PFSK-1 (cell line): ENCODE results near the gene SLC35F1.

Source experiments
- FOXP2 ChIP-seq: optimal IDR thresholded peaks from 2 replicates; pipeline ENCODE3; 2011; ENCODE audit warnings: borderline replicate concordance, control low read depth, inconsistent platforms; ENCODE audit not compliant: insufficient read depth; ENCODE audit errors: extremely low read length, extremely low read depth
- POLR2AphosphoS5 ChIP-seq: IDR thresholded peaks from 2 replicates; pipeline ENCODE4 v1.6.1; 2012; ENCODE audit warnings: low read depth, mild to moderate bottlenecking, control low read depth, low read length, moderate library complexity
- SIN3A ChIP-seq: IDR thresholded peaks from 2 replicates; pipeline ENCODE4 v1.6.1; 2012; ENCODE audit warnings: mild to moderate bottlenecking, low read length, moderate library complexity, borderline replicate concordance; ENCODE audit not compliant: insufficient read depth
- TAF1 ChIP-seq: IDR thresholded peaks from 2 replicates; pipeline ENCODE4 v1.6.1; 2012; ENCODE audit warnings: low read length, control low read depth, borderline replicate concordance; ENCODE audit not compliant: insufficient read depth
- TF ChIP-seq, protein P1 (sequence below), 2 experiments: IDR thresholded peaks; 2 replicates each; pipeline versions ENCODE4 v1.6.1 to v1.8.0; 2011 to 2012; ENCODE audit warnings: low read depth in 2 of 2, low read length in 2 of 2, control low read depth in 1 of 2, inconsistent platforms in 1 of 2, mild to moderate bottlenecking in 1 of 2, moderate library complexity in 1 of 2; ENCODE audit not compliant: insufficient read depth in 1 of 2

The SLC35F1 gene

DNA sequence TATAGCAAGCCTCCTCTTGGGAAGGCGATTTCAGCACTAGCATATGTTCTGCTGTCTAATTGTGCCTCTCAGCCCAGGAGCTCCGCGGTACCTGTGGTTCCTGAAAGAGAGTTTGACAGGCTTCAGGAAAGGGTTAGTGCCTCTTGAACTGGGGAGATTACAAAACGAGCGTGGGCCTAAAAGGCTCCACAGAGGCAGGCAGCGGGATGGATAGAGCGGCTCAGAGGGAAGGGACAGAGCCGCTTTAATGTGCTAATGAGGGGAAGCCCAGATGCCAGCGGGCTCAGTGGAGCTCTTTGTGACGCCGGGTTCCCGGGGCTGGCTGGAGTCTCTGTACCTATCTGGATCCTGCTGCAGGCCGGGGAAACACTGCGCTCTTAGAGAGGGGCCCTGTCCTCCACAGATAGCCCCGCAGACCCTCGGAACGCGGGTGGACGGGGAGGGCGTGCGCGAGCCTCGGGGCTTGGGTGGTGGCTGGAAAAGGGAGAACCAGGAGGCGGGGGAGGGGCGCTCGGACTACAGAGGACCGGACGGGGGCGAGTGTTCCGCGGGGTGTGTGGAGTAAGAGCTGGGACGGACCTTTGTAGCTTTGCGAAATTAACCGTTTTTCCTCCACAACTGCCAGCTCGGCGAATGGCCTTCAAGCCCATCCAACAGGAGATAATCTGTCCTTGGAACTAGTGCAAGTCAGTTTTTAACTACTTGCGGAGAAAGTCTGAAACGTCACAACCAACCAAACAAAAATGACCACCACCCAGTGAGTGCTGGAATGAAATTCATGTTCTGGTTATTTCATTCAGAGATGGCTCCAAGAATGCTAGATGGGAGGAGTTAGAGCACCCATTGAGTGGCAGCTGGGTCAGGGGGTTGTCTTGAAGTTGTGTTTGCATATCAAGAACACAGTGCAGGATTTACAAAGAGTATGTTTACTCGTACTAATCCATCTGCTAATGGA is 13.0 kb downstream of the SLC35F1 start:
- TF ChIP-seq TAF1 (no peak), FOXP2 (no peak), SIN3A (no peak), POLR2AphosphoS5 (no peak)
- TF ChIP-seq, protein P1, sequence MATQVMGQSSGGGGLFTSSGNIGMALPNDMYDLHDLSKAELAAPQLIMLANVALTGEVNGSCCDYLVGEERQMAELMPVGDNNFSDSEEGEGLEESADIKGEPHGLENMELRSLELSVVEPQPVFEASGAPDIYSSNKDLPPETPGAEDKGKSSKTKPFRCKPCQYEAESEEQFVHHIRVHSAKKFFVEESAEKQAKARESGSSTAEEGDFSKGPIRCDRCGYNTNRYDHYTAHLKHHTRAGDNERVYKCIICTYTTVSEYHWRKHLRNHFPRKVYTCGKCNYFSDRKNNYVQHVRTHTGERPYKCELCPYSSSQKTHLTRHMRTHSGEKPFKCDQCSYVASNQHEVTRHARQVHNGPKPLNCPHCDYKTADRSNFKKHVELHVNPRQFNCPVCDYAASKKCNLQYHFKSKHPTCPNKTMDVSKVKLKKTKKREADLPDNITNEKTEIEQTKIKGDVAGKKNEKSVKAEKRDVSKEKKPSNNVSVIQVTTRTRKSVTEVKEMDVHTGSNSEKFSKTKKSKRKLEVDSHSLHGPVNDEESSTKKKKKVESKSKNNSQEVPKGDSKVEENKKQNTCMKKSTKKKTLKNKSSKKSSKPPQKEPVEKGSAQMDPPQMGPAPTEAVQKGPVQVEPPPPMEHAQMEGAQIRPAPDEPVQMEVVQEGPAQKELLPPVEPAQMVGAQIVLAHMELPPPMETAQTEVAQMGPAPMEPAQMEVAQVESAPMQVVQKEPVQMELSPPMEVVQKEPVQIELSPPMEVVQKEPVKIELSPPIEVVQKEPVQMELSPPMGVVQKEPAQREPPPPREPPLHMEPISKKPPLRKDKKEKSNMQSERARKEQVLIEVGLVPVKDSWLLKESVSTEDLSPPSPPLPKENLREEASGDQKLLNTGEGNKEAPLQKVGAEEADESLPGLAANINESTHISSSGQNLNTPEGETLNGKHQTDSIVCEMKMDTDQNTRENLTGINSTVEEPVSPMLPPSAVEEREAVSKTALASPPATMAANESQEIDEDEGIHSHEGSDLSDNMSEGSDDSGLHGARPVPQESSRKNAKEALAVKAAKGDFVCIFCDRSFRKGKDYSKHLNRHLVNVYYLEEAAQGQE (IDR thresholded peaks at IDR 0.05; ENCODE audit: insufficient read depth in 1 of 2, low read depth in 2 of 2, low read length in 2 of 2), result no peak

DNA sequence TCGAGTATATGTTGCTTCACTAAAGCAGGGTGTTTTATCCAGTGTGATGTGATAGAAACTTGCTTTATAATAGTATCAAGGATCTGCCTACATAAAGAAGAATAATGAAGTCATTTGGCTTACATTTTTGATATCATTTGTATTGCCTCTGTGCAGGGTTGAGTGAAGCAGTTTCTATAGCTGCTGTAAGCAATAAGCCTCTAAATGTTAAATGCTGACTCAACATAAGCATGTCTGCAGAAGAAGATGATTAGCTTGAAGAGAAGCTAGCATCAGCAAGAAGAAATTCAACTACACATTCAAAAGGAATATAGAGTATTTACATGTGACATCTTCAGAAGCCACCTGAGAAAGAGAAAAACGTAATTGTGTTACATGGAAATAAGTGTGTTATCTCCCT is 17.6 kb downstream of the SLC35F1 start:
- TF ChIP-seq FOXP2 (no peak), POLR2AphosphoS5 (no peak)
- TF ChIP-seq, protein P1 (IDR thresholded peaks at IDR 0.05; ENCODE audit: insufficient read depth in 1 of 2, low read depth in 2 of 2, low read length in 2 of 2), result no peak

DNA sequence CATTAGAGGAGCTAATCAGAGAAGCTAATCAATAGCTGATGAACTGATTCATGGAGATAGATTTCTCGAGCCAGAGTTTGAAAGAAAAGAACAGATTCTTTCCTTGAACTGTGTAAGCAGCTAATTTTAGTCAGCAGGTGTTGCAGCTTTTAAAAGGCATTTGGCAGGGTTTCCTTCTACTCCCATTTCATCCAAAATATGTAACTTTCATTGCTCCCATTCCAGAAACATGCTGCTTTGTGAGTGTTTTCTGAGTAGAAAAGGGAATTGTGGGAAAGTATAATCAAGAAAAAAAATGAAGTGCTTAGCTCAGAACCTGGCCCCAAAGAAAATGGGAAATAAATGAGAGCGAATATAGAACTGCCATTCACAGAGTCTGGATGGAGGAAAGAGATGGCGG is 20.8 kb downstream of the SLC35F1 start:
- TF ChIP-seq POLR2AphosphoS5 (no peak), TAF1 (no peak), SIN3A (no peak), FOXP2 (no peak)
- TF ChIP-seq, protein P1 (IDR thresholded peaks at IDR 0.05; ENCODE audit: insufficient read depth in 1 of 2, low read depth in 2 of 2, low read length in 2 of 2), result no peak

DNA sequence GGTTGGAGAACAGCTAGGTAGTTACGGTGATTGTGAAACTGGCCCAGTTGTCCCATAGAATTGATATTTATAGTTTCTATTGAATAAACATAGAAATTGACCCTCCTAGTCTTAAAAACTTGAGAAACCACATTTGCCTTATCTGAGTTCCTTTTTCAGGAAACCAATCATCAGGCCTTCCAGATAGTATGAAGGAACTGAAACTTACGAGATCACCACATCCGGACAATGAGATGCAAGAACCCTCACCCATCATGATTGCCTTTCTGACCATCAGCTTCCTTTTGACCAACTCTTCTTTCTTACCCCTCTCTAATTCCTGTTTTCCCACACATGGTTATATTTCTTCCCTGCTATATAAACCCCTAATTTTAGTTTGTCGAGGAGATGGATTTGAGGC is 21.8 kb downstream of the SLC35F1 start:
- TF ChIP-seq FOXP2, result no peak
- TF ChIP-seq POLR2AphosphoS5, result no peak

DNA sequence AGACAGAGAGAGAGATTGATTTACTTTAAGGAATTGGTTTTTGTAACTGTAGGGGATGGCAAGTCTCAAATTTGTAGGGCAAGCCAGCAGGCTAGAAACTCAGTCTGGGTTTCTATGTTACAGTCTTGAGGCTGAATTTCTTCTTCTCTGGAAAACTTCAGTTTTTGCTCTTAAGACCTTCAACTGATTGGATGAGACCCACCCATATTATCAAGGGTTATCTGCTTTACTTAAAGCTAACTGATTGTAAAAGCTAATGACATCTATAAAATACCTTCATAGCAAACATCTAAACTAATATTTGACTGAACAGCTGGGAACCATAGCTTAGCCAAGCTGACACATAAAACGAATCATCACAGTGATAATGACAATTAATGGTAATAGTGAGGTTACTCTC is 22.4 kb downstream of the SLC35F1 start:
- no peak for TF ChIP-seq TAF1
- TF ChIP-seq, protein P1 (IDR thresholded peaks at IDR 0.05; ENCODE audit: insufficient read depth in 1 of 2, low read depth in 2 of 2, low read length in 2 of 2), result no peak
- TF ChIP-seq POLR2AphosphoS5, result no peak
- TF ChIP-seq FOXP2, result no peak
- TF ChIP-seq SIN3A, result no peak
